Subcutaneous abdominal adipose tissue (tissue), 5 donors: Measurements from ENCODE around the gene APBA1.

Source experiments
- H3K27ac ChIP-seq: one replicate; pipeline ENCODE4 v1.7.0; 2013; ENCODE audit warnings: low read depth, mild to moderate bottlenecking, inconsistent platforms, low read length, moderate library complexity
- H3K27me3 ChIP-seq, 5 donors: one replicate each; pipeline ENCODE4 v1.7.0; 2013; ENCODE audit warnings: low read length in 5 of 5, inconsistent platforms in 1 of 5; ENCODE audit not compliant: control insufficient read depth in 5 of 5, insufficient read depth in 4 of 5
- H3K36me3 ChIP-seq, 5 donors: one replicate each; pipeline ENCODE4 v1.7.0; 2013; ENCODE audit warnings: low read length in 5 of 5; ENCODE audit not compliant: control insufficient read depth in 5 of 5, insufficient read depth in 5 of 5
- H3K4me1 ChIP-seq, 5 donors: one replicate each; pipeline ENCODE4 v1.7.0; 2013; ENCODE audit warnings: low read length in 5 of 5, mild to moderate bottlenecking in 3 of 5, moderate library complexity in 1 of 5; ENCODE audit not compliant: control insufficient read depth in 5 of 5, insufficient read depth in 5 of 5
- H3K4me3 ChIP-seq, 5 donors: one replicate each; pipeline ENCODE4 v1.7.0; 2013; ENCODE audit warnings: low read length in 5 of 5, low read depth in 1 of 5
- H3K9ac ChIP-seq, 5 donors: one replicate each; pipeline ENCODE4 v1.7.0; 2013; ENCODE audit warnings: low read length in 5 of 5, mild to moderate bottlenecking in 4 of 5, moderate library complexity in 3 of 5
- H3K9me3 ChIP-seq, 5 donors: one replicate each; pipeline ENCODE4 v1.7.0; 2013; ENCODE audit warnings: low read length in 5 of 5; ENCODE audit not compliant: control insufficient read depth in 5 of 5
- donor health status: healthy.
- donor health status: healthy.
- donor health status: healthy.
- donor health status: healthy.
- donor health status: healthy.

Gene APBA1

DNA sequence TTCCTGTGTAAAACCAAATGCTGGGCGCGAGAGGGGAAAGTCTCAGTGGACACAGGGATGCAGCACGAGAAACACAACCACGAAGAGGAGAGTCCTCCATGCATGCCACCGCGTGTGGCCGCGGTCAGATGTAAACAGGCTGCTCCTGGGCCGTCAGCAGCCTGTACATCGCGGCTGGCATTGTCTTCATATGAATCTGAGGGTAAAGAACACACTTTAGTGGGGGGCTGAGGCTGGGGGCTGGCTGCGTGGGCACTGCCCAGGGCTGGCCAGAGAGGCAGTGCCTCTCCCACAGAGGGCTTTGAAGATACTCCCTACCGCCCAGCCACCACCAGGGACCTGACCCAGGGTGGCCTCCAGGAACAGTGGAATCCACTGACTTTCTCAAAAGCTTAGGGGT, 241.0 kb downstream of the APBA1 start:
- peaks cover 0 to 15% (median 6%) of the 10 kb centered on the region in 5 donors for H3K36me3 ChIP-seq
- H3K27ac ChIP-seq: no peak overlapping the region
- H3K27me3 ChIP-seq: no peaks in the 10 kb centered on the region
- H3K9ac ChIP-seq: no peak overlapping the region
- H3K4me3 ChIP-seq: no peak overlapping the region
- H3K9me3 ChIP-seq: no peaks in the 10 kb centered on the region
- no peaks in the 10 kb centered on the region for H3K4me1 ChIP-seq

DNA sequence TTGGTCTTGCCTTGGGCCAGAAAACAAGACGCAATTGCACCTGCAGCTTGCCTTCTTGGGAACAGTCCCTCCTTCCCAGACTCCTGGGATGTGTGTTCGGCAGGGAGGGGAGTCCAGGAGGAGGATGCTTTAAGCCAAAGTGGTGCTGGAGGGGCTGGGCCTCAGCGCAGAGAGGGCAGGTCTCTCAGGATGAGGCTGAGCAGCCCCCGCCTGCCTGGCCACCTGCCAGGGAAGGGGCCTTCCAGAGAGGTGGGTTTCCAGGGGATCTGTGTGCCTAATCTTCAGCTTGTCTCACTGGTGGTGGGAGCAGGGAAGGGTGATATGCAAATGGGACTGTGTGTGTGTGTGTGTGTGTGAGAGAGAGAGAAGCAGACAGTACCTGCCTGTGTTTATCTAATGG, 242.0 kb downstream of the APBA1 start:
- H3K36me3 ChIP-seq: peaks cover 0 to 15% (median 6%) of the 10 kb centered on the region in 5 donors
- no peak overlapping the region for H3K27ac ChIP-seq
- no peak overlapping the region for H3K9ac ChIP-seq
- no peaks in the 10 kb centered on the region for H3K9me3 ChIP-seq
- no peaks in the 10 kb centered on the region for H3K27me3 ChIP-seq
- H3K4me1 ChIP-seq: no peaks in the 10 kb centered on the region
- H3K4me3 ChIP-seq: no peak overlapping the region

DNA sequence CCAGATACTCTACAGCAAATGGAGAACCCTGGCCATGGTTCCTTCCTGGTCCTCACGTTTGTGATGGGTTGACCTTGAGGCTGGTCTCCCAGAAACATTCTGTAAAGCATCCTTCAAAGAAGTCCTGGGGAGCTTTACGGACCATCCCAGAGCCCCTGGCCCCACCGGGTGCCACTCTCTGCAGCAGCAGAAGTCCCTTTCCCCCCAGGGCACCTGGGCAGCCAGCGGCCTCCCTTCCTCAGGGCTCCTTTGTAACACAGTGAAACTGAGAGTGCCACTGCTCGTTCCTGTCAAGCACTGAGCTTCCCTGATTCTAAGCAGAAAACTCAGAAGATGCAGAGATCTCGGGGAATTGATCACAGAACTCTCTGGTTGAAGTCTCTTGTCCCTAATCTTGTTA, 242.9 kb downstream of the APBA1 start:
- no peaks in the 10 kb centered on the region for H3K4me1 ChIP-seq
- no peak overlapping the region for H3K9ac ChIP-seq
- H3K27me3 ChIP-seq: no peaks in the 10 kb centered on the region
- H3K9me3 ChIP-seq: no peaks in the 10 kb centered on the region
- H3K27ac ChIP-seq: no peak overlapping the region
- no peak overlapping the region for H3K4me3 ChIP-seq
- H3K36me3 ChIP-seq: peaks cover 0 to 15% (median 6%) of the 10 kb centered on the region in 5 donors

DNA sequence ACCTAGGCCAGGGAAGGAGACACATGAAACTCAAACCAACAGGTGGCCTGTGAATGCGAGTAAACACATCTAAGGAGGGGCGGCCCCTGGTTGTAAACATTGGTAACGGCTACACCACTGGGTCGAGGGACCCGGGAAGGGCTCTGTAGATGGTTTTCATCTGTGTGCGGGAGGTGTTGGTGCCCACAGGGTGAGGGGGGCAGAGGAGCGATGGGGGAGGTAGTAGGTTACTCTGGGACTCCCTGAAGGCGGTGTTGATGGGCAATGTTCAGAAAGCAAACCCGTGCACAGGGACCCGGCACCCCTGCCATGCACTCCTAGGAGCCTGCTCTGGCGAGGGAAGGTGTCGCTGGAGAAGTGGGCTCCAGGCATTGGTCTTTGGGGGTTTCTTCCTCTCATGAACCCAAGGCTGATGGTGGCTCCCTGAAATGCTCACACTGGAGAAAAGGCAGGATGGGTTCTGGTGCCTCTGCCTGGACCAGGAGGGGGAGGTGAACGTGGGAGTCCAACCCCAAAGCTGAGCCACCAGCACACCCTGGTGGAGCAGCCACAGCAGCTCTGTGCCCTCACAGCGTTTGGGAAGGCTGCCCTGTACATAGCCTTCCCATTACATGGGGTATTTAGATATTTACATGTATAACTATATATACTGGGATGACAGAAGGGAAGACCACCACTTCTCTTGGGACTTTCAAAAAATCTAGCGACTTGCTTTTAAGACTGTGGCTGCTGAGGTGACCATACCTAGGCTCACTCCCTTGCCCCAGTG, 244.0 kb downstream of the APBA1 start:
- Histone ChIP-seq H3K27me3 (no peaks in the 10 kb centered on the region), H3K4me1 (no peaks in the 10 kb centered on the region), H3K4me3 (no peak overlapping the region), H3K9me3 (no peaks in the 10 kb centered on the region), H3K27ac (no peak overlapping the region), H3K36me3 (peaks cover 0 to 15% (median 6%) of the 10 kb centered on the region in 5 donors), H3K9ac (no peak overlapping the region)

DNA sequence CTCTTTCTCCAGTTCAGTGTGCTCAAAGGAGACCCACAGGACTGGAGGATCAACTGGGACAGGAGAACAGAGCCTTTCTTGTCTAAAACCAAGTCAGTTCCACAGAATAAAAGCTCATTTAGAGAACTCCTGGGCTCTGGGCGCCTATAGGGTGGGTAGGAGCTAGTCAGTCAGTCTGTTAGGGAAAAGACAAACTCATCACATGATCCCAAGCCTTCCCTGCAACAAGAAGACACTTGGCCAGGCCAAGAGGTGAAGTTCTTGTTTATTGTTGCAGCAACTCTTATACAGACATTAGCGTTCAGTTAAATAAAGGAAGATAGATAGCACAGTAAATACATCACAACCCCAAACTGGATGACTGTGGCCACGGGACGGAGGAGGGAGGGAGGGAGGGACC, 244.9 kb downstream of the APBA1 start:
- Histone ChIP-seq H3K36me3 (peaks cover 0 to 15% (median 6%) of the 10 kb centered on the region in 5 donors), H3K4me1 (no peaks in the 10 kb centered on the region), H3K27me3 (no peaks in the 10 kb centered on the region), H3K27ac (no peak overlapping the region), H3K9ac (no peak overlapping the region), H3K9me3 (no peaks in the 10 kb centered on the region), H3K4me3 (no peak overlapping the region)

DNA sequence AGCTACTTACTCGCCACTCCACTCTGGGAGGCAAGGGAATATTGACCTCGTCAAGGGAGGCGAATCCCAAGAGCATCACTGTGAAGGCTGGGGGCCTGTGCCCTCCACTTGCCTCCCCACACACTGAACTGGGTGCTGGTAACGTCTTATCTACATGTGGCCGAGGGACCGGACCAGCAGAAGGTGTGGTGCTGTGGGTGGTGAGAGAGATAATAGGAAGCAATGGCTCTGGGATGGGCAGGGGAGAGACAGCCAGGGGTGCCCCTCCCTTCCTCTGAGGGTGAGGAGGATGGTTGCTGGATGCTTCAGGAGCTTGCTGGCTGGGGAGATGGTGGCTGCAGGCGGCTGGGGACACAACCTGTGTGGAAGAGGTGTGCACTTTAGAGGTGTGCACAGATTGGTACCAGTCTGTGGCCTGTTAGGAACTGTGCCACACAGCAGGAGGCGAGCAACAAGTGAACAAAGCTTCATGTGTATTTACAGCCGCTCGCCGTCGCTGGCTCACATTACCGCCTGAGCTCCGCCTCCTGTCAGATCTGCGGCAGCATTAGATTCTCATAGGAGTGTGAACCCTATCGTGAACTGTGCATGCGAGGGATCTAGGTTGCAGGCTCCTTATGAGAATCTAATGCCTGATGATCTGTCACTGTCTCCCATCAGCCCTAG, 246.9 kb downstream of the APBA1 start:
- H3K27ac ChIP-seq: no peak overlapping the region
- no peak overlapping the region for H3K9ac ChIP-seq
- H3K4me3 ChIP-seq: no peak overlapping the region
- peaks cover 0 to 10% (median 0%) of the 10 kb centered on the region in 5 donors for H3K36me3 ChIP-seq
- H3K4me1 ChIP-seq: no peaks in the 10 kb centered on the region
- H3K27me3 ChIP-seq: no peaks in the 10 kb centered on the region
- no peaks in the 10 kb centered on the region for H3K9me3 ChIP-seq

DNA sequence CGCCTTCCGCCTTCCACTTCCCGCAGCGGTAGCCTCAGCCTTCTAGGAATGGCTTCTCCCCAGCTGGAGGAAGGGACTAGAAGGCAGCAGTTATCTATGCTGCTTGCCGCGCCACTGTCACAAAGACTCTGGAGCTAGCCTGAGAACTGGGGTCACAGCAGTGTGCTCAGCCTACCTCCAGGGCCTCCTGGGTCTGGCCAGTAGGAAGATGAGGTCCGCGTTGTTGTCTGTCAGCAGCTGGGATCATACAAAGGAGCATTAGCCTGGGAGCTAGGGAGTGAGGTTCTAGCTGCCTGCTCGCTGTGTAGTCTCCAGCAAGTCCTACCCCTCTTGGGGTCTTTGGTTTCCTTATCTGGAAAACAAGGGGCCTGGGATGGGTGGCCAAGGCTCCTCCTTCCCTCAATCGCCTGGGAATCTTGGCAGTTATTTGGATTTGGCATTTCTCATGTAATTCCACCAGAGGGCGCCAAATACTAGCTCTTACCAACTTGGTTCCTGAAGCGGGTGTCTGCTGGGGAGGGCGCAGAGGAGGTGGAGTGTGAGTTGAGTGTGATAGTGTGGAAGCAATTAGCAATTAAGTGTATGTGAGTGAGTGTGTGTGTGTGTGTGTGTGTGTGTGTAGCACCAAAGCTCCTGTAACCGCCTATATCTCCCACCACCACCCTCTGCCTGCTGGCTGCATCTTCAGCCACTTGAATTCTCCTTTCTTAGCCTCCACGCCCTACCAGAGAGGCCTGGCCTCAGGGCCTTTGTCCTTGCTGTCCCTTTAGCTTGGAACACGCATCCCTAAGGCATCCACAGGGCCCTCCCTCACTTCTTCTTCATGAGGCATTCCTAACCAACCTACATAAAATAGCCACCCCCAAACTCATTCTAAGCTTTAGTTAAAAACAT, 250.0 kb downstream of the APBA1 start:
- H3K4me3 ChIP-seq: no peak overlapping the region
- no peaks in the 10 kb centered on the region for H3K9me3 ChIP-seq
- no peaks in the 10 kb centered on the region for H3K36me3 ChIP-seq
- H3K9ac ChIP-seq: no peak overlapping the region
- H3K27me3 ChIP-seq: no peaks in the 10 kb centered on the region
- no peaks in the 10 kb centered on the region for H3K4me1 ChIP-seq
- no peak overlapping the region for H3K27ac ChIP-seq

DNA sequence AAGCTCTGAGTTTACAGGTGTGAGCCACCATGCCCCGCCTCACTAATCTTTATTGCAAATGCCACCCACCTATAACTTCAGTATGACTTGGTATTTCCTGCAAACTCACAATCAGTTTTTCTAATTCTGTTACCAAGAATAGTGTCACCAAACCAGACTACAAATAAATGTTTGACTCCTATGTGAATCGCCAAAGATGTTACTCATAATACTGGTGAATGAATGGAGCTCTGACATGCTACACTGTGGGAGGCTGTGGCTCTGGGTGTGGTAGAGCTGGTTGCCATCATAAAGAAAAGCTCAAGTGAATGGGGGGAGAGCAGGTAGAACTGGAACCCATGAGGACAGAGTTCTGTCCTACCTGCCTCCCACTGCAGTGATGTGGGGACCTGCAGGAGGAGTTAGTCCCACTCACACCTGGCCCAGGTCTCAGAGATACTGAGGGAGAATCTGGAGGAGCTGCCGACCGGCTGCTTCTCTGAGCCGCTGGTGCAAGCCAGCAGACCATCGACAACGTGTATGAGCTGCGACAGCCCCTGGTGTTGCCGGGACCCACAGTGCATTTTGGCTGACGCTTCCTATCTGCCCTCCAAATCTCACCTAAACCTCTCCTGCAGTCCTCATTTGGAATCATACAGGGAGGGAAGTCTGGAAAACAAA, 251.4 kb downstream of the APBA1 start:
- Histone ChIP-seq H3K27me3 (no peaks in the 10 kb centered on the region), H3K4me3 (no peak overlapping the region)

DNA sequence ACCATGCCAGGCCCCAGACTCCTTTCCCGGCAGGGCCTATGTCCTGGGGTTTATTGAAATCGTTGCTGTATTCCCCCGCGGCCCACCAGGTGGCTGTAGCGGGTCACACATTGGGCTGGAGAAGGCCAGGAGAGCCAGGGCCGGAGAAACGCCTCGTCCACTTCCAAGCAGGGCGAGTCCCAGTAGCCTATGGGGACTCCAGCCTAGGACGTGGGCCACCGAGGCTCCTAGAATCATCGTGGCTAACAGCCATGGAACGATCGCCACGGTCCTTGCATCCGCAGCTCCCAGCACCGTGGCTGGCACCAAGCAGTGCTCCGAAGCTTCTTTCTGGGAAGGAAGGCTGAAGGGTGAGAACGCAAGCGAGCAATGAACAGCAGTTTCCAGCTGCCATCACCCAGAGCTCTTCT, 259.4 kb downstream of the APBA1 start:
- H3K4me1 ChIP-seq: peaks cover 0 to 10% (median 2%) of the 10 kb centered on the region in 5 donors
- no peaks in the 10 kb centered on the region for H3K27me3 ChIP-seq
- no peaks in the 10 kb centered on the region for H3K9me3 ChIP-seq
- H3K4me3 ChIP-seq: peak overlapping the region in 4 of 5 donors; percentile 19 to 48 (median 38)
- H3K27ac ChIP-seq: no peak overlapping the region
- H3K36me3 ChIP-seq: no peaks in the 10 kb centered on the region
- H3K9ac ChIP-seq: no peak overlapping the region

More for the DNA sequence above, 251.4 kb downstream of the APBA1 start:
- no peaks in the 10 kb centered on the region for H3K4me1 ChIP-seq
- no peaks in the 10 kb centered on the region for H3K36me3 ChIP-seq
- H3K27ac ChIP-seq: no peak overlapping the region
- H3K9ac ChIP-seq: no peak overlapping the region
- H3K9me3 ChIP-seq: no peaks in the 10 kb centered on the region
